Liver (tissue), 3 donors: ENCODE data around the gene F12.

Source experiments
- EGR1 ChIP-seq, 2 donors: IDR thresholded peaks; 2 replicates each; pipeline ENCODE4 v1.6.1; 2016 to 2018; ENCODE audit warnings: antibody characterized with exemption in 2 of 2, low read depth in 2 of 2
- FOXA1 ChIP-seq: IDR thresholded peaks from 2 replicates; pipeline ENCODE4 v1.6.1; 2016; ENCODE audit warnings: antibody characterized with exemption
- GABPA ChIP-seq, 2 donors: IDR thresholded peaks in 1 of 2; conservative IDR thresholded peaks in 1 of 2; 2 replicates each; pipeline ENCODE4 v1.6.1; 2016; ENCODE audit warnings: antibody characterized with exemption in 2 of 2, mild to moderate bottlenecking in 1 of 2, moderate library complexity in 1 of 2
- HNF4G ChIP-seq: IDR thresholded peaks from 2 replicates; pipeline ENCODE4 v1.6.1; 2016; ENCODE audit warnings: antibody characterized with exemption
- JUND ChIP-seq, 2 donors: IDR thresholded peaks; 2 replicates each; pipeline ENCODE4 v1.6.1; 2016; ENCODE audit warnings: antibody characterized with exemption in 2 of 2
- RAD21 ChIP-seq, 2 donors: IDR thresholded peaks; 2 replicates each; pipeline ENCODE4 v1.6.1; 2016; ENCODE audit warnings: antibody characterized with exemption in 2 of 2, mild to moderate bottlenecking in 2 of 2
- RXRA ChIP-seq, 2 donors: IDR thresholded peaks; 2 replicates each; pipeline ENCODE4 v1.6.1; 2017 to 2018; ENCODE audit warnings: antibody characterized with exemption in 2 of 2, mild to moderate bottlenecking in 1 of 2
- TAF1 ChIP-seq: conservative IDR thresholded peaks from 2 replicates; pipeline ENCODE4 v1.6.1; 2016; ENCODE audit warnings: antibody characterized with exemption, mild to moderate bottlenecking
- YY1 ChIP-seq: IDR thresholded peaks from 2 replicates; pipeline ENCODE4 v1.6.1; 2016; ENCODE audit warnings: antibody characterized with exemption, mild to moderate bottlenecking
- TF ChIP-seq, protein P1 (sequence below): fragments of 150-350 bp; IDR thresholded peaks from 2 replicates; pipeline ENCODE4 v1.5.1; 2017; ENCODE audit warnings: improper control_type of control experiment, low read depth, low read length; ENCODE audit not compliant: missing input control
- TF ChIP-seq, protein P2 (sequence below): IDR thresholded peaks from 2 replicates; pipeline ENCODE4 v1.6.1; 2016; ENCODE audit warnings: antibody characterized with exemption
- TF ChIP-seq, protein P3 (sequence below): IDR thresholded peaks from 2 replicates; pipeline ENCODE4 v1.6.1; 2016; ENCODE audit warnings: antibody characterized with exemption
- TF ChIP-seq, protein P4 (sequence below): IDR thresholded peaks from 2 replicates; pipeline ENCODE4 v1.6.1; 2016; ENCODE audit warnings: antibody characterized with exemption, mild to moderate bottlenecking
- TF ChIP-seq, protein P5 (sequence below): IDR thresholded peaks from 2 replicates; pipeline ENCODE4 v1.6.1; 2016; ENCODE audit warnings: antibody characterized with exemption
- donor health status: healthy.
- donor health status: healthy.

DNA sequence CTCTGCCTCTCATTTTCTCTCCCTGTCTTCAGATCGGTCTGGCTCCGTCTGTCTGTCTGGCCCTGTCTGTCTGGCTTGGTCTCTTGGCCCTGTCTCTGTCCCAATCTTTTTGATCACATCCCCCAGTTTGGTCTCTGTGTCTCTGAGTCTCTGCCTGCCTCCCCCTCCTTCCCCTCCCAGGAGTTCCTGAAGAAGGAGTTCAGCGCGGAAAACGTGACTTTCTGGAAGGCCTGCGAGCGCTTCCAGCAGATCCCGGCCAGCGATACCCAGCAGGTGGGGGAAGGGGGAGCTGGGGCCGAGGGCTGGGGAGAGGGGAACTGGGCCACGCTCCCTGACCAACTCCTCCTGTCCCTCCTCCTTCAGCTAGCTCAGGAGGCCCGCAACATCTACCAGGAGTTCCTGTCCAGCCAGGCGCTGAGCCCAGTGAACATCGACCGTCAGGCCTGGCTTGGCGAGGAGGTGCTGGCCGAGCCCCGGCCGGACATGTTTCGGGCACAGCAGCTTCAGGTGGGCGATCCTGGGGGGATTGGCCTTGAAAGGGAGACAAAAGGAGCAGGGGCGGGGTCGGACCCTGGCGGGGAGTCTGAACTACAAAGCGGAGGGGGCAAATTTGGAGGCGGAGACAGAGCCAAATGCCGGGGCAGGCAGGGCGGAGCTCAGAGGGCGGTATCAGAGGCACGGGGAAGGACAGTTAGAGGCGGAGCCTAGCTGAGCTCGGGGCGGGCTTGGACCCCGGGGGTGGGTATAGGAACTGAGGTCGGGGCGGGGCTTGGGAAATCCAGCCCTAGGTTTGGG, 42.6 kb downstream of the F12 start:
- TF ChIP-seq, protein P1, sequence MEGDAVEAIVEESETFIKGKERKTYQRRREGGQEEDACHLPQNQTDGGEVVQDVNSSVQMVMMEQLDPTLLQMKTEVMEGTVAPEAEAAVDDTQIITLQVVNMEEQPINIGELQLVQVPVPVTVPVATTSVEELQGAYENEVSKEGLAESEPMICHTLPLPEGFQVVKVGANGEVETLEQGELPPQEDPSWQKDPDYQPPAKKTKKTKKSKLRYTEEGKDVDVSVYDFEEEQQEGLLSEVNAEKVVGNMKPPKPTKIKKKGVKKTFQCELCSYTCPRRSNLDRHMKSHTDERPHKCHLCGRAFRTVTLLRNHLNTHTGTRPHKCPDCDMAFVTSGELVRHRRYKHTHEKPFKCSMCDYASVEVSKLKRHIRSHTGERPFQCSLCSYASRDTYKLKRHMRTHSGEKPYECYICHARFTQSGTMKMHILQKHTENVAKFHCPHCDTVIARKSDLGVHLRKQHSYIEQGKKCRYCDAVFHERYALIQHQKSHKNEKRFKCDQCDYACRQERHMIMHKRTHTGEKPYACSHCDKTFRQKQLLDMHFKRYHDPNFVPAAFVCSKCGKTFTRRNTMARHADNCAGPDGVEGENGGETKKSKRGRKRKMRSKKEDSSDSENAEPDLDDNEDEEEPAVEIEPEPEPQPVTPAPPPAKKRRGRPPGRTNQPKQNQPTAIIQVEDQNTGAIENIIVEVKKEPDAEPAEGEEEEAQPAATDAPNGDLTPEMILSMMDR: no peak
- TF ChIP-seq JUND (IDR thresholded peaks at IDR 0.05): no peak
- TF ChIP-seq GABPA (IDR thresholded peaks at IDR 0.05 in 1 of 2, conservative IDR thresholded peaks at IDR 0.05 in 1 of 2): no peak
- TF ChIP-seq, protein P2, sequence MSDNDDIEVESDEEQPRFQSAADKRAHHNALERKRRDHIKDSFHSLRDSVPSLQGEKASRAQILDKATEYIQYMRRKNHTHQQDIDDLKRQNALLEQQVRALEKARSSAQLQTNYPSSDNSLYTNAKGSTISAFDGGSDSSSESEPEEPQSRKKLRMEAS: peak; percentile 40
- no peak for TF ChIP-seq HNF4G
- TF ChIP-seq, protein P3, sequence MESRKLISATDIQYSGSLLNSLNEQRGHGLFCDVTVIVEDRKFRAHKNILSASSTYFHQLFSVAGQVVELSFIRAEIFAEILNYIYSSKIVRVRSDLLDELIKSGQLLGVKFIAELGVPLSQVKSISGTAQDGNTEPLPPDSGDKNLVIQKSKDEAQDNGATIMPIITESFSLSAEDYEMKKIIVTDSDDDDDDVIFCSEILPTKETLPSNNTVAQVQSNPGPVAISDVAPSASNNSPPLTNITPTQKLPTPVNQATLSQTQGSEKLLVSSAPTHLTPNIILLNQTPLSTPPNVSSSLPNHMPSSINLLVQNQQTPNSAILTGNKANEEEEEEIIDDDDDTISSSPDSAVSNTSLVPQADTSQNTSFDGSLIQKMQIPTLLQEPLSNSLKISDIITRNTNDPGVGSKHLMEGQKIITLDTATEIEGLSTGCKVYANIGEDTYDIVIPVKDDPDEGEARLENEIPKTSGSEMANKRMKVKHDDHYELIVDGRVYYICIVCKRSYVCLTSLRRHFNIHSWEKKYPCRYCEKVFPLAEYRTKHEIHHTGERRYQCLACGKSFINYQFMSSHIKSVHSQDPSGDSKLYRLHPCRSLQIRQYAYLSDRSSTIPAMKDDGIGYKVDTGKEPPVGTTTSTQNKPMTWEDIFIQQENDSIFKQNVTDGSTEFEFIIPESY: no peak
- TF ChIP-seq, protein P4, sequence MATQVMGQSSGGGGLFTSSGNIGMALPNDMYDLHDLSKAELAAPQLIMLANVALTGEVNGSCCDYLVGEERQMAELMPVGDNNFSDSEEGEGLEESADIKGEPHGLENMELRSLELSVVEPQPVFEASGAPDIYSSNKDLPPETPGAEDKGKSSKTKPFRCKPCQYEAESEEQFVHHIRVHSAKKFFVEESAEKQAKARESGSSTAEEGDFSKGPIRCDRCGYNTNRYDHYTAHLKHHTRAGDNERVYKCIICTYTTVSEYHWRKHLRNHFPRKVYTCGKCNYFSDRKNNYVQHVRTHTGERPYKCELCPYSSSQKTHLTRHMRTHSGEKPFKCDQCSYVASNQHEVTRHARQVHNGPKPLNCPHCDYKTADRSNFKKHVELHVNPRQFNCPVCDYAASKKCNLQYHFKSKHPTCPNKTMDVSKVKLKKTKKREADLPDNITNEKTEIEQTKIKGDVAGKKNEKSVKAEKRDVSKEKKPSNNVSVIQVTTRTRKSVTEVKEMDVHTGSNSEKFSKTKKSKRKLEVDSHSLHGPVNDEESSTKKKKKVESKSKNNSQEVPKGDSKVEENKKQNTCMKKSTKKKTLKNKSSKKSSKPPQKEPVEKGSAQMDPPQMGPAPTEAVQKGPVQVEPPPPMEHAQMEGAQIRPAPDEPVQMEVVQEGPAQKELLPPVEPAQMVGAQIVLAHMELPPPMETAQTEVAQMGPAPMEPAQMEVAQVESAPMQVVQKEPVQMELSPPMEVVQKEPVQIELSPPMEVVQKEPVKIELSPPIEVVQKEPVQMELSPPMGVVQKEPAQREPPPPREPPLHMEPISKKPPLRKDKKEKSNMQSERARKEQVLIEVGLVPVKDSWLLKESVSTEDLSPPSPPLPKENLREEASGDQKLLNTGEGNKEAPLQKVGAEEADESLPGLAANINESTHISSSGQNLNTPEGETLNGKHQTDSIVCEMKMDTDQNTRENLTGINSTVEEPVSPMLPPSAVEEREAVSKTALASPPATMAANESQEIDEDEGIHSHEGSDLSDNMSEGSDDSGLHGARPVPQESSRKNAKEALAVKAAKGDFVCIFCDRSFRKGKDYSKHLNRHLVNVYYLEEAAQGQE: peak; percentile 78
- peak; percentile 9 to 15 for TF ChIP-seq RAD21 (IDR thresholded peaks at IDR 0.05)
- no peak for TF ChIP-seq TAF1
- no peak for TF ChIP-seq EGR1 (IDR thresholded peaks at IDR 0.05; ENCODE audit: low read depth in 2 of 2)
- peak; percentile 89 for TF ChIP-seq YY1
- TF ChIP-seq, protein P5, sequence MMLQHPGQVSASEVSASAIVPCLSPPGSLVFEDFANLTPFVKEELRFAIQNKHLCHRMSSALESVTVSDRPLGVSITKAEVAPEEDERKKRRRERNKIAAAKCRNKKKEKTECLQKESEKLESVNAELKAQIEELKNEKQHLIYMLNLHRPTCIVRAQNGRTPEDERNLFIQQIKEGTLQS: no peak
- peak; percentile 37 to 41 for TF ChIP-seq RXRA (IDR thresholded peaks at IDR 0.05)
- TF ChIP-seq FOXA1: no peak
